GM18526 (cell line): ENCODE measurements around the gene KRT81.

Experiments
- POLR2A ChIP-seq: IDR thresholded peaks from 3 replicates; pipeline ENCODE4 v1.6.1; 2011; ENCODE audit not compliant: insufficient read length; ENCODE audit errors: extremely low read depth

The KRT81 gene

DNA sequence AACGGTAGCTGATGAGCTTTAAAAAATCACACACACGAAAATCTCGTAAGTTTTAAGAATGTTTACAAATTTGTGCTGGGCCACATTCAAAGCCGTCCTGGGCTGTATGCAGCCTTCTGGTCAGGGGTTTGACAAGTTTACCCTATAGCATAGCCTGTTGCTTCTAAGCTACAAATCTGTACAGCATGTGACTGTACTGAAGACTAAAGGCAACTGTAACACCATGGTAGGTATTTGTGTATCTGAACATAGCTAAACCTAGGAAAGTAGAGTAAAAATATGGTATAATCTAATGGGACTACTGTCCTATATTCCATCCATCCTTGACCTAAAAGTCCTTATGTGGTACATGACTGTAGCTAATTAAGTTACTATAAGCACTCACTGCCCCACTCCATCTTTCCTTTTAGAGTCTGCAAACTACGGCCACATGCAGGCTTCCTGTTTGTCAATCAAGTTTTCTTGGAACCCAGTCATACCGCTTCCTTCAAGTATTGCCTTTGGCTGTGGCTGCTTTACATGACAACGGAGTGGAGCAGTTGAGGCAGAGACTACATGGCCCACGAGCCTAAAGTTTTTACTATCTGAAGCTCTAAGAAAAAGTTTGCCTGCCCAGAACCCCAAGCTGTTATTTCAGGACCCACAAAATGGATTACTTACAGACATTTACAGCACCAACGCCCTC lies 39.8 kb downstream of the KRT81 start:
- no peak for TF ChIP-seq POLR2A

DNA sequence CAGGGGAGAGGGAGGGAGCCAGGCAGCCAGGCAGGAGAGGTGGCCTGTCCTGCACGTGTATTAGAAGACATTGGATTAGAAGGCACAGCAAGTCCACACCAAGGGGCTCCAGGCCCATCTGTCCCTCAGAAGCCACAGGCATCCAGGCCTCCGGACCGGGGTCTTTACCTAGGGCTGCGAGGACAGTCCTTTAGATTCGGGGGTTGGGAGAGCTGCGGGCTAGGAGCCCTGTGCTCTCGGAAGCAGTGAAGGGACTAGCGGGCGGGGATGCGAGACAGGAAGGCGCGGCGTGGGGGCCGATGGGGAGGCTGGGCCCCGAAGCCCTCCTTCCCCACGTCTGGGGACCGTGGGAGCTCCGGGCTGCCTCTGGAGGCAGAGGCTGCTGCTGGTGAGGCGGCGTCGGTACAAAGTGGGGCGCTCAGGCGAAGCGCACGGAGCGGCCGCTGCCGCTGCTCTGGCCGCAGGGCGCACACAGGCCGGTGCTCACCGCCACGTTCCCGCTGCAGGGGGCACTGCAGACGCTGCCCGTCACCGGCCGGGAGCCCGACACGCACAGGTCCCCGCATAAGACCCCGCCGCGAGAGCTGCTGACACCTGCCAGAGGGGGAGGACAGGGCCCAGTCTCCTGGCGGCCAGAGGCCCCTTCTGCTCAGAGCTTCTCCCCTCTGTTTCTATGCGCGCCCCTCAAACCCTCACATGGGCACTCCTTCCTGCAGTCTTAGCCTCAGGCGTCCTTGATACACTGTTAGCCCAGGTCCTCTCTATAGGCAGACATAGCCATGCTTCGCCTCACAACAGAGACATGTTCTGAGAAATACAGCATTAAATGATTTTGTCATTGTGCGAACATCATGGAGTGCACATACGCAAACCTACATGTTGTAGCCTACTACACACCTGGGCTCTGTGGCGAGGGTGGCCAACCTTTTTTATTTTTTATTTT lies 41.0 kb downstream of the KRT81 start:
- no peak for TF ChIP-seq POLR2A

DNA sequence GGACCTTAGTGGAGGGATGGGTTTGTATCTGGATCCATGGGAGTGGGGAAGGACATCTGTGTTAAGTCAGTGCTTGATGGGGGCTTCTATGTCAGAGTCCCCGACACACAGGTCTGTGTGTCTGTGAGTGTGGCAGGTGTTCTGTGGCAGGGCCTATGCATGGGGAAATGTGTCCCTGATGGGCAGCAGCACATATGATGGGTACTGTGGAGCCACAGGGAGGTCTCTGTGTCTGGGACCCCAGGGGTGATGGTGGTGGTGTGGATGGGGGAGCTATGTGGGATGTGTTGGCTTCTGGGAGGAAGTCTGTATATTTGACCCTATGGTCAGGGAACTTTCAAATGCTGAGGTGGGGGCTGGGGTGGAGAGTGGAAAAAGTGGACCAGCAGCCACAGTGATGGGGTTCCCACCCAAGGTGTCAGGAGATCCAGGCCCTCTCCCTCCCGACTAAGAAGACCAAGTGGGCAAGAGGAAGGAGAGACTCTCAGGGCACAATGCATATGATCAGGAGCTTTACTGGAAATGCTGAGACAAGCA lies 41.8 kb downstream of the KRT81 start:
- no peak for TF ChIP-seq POLR2A

DNA sequence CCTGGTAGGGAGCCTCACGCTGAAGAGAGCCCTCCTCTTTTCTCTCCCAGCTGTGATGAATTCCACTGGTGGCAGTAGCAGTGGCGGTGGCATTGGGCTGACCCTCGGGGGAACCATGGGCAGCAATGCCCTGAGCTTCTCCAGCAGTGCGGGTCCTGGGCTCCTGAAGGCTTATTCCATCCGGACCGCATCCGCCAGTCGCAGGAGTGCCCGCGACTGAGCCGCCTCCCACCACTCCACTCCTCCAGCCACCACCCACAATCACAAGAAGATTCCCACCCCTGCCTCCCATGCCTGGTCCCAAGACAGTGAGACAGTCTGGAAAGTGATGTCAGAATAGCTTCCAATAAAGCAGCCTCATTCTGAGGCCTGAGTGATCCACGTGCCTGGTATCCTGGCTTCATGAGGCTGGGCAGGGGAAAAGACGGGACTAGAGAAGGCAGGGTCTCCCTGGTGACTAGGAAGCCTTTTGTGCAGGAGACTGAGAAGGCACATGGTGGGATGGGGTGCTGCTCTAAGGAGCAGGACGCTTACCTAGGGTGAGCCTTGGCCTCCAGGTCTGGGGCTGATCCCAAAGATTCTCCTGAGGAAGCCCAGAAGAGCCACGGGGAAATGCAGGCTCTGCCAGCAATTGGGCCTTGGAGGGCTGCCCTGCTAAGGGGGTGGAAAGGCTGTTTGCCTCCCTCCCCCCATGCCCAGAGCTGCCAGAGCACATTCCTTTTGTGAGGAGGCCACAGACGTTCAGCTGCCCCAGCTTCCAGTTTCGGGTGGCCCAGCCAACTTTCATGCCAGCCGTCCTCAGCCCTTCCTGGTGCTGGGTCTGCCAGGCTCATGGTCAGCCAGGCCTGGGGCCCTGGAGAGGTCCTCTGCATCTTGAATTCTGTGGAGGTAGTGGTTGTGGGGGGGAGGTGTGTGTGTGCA lies 42.5 kb downstream of the KRT81 start:
- TF ChIP-seq POLR2A = no peak

DNA sequence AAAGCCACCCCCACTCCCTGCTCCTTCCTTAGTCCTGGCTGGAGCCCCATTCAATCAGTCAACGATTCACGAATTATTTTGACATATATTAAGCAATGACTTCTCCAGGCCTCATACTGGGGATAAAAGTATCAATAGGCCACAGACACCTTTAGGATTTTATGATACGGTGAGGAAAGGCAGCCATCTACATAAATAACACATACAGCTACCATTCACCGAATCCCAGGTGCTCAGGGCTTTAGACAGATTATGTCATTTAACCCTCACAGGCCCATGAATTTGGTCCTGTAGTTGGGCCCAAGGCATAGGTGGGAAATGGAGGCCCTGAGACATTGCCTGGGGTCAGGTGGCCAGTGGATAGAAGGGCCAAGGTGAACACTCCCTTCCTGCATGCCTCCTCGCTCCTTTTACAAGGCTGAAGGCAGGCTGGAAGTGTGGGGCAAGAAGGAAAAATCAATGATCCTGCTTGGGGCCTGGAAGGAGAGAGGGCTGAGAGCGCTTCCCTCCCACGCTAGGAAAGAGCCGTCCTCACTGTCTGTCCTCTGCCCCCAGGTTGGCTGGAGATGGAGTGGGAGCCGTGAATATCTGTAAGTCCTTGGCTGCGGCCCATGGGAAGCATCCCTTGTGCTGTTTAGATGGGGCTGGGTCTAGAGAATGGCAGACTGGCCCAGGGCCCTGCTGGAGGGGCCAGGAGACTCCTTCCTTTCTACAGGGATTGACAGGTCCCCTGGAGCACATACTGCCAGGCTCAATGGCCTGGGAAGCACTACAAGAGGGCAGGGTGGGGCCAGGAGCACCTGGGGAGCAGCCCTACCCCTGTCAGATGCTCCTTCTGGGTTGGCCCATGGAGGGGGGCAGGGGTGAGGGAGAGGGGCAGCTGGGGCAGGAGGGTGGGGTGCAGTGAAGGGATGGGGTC lies 43.5 kb downstream of the KRT81 start:
- TF ChIP-seq POLR2A = no peak

DNA sequence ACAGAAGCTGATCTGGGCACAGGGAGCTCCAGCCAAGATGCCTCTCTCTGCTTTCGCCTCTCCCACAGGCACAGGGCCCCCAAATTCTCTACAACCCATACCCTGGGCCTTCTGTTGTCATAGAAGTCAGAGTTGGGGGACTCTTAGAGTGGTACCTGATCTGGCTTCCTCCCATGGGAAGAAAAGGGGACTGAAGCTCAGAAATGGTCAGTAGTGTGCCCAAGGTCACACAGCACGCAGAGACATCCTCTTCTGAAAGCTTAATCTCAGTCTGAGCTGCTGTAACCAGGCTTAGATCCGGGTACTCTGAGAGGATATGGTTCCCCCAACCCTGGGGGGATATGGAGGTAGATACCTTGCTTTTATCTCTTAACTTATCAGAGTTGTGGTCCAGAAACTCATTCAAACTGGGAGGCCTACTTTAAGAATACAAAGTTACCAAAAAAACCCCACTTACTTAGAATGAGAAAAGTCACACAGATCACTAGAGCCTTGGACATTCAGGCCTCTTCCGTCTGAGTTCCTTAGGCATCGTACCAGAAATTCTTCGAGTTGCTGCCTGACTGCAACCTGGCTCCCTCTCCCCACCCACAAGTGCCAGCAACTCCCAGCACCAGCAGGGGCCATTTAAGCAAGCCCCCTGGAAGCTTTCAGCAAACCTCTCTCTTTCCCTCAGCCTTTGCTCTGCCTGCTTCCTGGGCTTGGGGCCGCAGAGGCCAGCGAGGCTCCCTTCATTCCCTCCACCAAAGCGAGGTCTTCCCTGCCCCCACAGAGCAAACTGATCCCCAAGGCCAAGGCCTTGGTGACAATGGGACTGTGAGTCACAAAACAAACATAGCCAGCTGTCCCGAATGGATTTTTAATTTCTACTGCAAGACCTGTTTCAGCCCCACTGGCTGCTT lies 44.4 kb downstream of the KRT81 start:
- TF ChIP-seq POLR2A = no peak

DNA sequence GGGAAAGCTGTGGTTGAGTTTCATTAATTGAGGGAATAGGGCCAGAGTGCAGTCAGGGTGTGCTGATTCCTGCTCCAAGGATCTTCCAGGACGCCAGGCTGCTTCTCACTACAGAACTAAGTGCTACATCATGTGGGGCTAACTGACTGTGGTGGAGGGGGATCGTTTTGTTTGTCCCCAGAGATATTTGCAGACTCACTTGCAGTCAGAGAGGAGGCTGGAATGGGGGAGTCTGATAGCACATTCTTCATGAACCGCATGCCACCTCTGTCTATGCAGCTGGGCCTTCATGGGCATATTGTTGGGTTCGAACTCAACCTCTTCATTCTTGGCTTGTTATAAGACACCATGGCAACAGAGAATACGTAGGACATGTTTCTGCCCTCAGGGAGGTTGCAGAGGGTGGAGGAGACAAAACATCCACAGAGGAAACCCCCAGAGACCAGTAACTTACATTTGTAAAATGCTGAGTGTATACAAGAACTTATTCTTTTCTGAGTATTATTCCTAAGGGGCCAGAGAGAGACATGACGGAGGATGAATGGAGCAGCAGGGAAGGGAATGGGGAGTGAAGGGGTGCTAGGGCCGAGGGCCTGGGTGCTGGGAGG lies 45.3 kb downstream of the KRT81 start:
- no peak for TF ChIP-seq POLR2A

DNA sequence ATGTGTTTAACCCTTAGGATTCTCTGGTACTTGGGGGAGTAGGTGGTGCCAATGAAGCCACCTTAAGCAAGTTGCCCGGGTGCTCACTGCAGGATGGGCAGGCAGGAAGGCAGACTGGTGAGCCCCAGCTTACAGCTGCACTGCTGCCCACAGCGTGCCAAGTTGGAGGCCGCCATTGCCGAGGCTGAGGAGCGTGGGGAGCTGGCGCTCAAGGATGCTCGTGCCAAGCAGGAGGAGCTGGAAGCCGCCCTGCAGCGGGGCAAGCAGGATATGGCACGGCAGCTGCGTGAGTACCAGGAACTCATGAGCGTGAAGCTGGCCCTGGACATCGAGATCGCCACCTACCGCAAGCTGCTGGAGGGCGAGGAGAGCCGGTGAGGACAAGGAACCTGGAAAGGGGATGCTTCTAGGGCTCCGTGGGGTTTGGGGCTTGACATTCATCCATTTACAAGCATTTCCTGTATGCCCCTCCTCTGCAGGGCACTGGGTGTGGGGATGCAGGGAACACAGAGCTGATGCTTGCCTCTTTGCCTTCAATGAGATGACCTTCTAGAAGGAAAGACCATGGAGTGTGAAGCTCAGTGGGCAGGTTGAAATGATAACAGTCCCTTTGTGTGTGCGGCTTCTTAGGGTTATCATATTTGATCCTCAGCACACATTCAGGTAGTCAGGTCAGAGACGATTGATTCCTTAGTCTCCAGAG lies 45.9 kb downstream of the KRT81 start:
- TF ChIP-seq POLR2A = no peak

DNA sequence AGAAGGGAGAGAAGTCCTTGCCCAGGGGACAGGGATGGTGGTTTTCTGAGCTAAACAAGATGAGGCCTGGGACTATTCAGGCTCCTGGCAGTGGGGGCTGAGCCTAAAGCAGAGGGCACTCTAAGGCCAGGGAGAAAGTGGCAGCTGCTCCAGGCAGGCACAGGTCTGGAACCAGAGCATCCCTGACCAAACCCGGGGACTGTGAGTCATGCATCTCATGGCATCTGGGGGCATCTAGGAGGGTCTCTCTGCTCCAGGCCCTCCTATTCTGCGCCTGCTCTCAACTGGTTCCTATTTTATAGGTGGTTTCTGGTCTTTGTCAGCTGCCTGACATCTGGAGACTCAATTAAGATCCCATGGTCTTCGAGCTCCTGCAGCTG lies 46.7 kb downstream of the KRT81 start:
- TF ChIP-seq POLR2A = no peak

DNA sequence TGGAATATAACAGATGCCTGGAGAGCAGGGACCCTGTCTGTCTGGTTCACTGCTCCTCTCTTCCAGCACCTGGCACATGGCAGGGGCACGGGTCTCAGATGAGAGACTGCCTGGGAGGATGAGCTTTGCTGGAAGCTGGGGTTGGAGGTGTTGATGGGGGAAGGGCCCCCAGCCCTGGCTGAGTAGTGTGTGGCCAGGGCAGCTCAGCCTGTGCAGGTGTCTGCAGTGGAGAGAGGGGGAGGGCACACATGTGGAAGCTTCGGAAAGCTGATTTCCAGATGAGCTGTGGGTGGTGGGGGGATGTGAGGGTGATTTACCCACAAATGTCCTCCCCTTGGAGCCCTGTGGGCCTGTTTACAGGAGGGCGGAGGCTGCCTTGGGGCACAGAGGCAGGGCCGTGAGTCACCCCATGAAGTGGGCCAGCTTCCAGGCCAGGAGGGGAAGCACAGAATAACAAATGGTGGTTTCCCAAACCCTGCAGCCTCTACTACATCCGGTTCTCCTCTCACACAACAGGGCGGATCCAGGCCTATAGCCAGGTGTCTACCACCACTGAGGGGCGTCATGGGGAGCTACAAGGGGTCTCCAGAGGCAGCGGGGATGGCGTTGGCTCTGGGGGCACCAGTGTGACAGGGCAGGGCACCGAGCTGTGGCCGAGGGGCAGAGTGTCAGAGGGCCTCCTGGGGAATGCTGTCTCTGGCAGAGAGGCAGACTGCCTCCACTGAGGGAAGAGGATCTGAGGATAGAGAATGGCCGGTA lies 47.3 kb downstream of the KRT81 start:
- TF ChIP-seq POLR2A = no peak

DNA sequence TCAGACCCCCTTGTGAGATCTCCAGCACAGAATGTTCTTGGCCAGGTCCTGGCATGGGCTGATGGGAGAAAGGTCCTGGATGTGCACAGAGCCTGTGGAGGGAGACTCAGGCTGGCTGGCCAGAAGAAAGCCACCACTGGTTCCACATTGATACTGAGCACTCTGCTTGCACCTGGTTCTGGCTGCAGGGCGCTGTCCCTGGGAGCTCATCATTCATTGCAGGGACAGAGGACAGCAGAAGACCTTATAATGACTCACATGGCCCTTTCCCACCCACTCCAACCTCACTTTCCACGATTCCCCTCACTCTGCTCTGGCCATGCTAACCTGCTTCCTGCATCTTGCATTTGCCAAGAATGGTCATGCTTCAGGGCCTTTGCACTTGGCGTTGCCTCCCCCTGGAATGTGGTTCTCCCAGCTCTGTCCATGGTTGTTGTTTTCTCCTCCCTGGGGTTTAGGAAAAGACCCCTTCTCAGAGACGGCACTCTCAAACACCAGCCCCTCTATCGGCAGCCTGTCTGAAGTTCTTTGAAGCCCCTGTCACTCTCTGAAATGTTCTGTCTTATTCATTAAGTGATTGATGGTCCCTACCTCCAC lies 48.0 kb downstream of the KRT81 start:
- no peak for TF ChIP-seq POLR2A
